Skeletal muscle cell (primary cell): ENCODE measurements around the gene ECT2.
"Not testable (repeated sequence)": the region's sequence is repeated elsewhere in the genome, so short reads cannot be mapped to it uniquely, and the experiment has no call there.

Experiments
- DNase-seq: peaks from one replicate; pipeline ENCODE4 v3.0.0-alpha.2; 2010; ENCODE audit warnings: low read depth
- H3K4me3 ChIP-seq: 2 replicates; pipeline ENCODE4 v1.5.1; 2011; ENCODE audit warnings: low read depth, mild to moderate bottlenecking, control low read depth, low read length, moderate library complexity

ECT2 gene

DNA sequence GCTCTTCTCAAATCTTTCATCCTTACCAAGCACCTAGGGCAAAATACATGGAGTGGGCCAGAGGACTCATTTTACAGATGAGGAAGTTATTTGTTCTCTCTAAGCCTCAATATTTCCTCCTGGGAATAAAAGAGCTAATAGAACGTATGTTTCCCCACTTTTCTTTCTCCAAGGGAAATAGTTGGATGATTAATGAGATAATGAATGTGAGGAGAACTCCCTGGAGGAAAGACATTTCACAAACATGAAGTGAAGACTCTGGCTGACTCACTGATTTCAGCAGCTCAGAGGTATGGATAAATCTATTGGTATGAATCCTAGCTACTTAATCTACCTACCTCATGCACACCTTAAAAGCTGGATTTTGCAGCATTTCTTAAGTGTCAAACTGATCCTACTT lies 98.4 kb downstream of the ECT2 start:
- peak; percentile 86 for DNase-seq
- H3K4me3 ChIP-seq = no peak overlapping the region

DNA sequence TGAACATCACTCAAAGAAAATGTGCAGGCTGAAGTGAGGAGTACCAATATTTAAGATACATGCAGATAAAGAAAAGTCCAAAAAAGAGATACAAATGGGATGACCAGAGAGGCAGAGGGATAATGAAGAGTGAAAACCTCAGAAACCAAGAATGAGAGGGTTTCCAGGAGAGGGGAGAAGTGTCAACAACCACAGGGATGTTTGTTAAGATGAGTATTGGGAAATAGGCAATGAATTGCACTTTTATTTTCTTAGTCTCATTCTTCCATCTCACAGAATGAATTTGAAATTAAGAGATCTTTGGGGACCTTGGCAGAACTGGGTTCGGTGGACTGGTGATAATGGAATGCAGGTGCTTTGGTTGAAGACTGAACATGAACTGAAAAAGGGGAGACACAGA lies 102.5 kb downstream of the ECT2 start:
- no peak for DNase-seq
- no peak overlapping the region for H3K4me3 ChIP-seq

DNA sequence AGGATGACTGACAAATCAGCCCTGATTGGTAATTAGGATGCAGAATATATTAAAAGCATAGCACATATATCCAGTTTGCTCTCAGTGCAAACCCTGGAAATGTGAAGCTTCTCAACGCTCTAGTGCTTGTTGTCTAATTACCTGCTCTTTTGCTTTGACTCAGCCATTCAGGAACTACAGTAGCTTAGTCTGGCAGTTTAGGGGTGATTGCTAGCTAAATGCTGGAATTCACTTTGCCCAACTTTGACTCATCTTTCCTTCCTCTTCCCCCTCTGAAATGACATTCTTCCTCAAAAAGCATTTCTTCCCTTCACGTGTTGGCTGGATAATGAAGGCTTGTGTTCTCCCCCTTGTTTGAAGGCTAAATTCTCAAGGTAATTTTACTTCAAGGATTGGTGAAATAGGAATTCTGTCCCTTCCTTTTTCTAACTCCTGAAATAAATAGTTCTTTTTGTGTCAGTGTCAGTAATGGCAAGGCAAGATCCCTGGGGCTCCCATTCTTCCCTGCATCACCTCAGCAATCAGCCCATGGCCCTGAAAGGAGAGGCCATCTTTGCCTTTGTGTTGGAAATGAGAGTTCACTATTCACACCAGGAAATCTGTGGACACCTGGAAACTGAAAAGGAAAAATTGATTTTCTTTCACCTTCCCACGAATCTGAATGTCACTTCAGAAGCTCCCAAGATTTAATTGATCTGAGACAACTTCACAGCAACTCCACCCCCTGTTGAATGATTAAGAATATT lies 103.6 kb downstream of the ECT2 start:
- DNase-seq = no peak

DNA sequence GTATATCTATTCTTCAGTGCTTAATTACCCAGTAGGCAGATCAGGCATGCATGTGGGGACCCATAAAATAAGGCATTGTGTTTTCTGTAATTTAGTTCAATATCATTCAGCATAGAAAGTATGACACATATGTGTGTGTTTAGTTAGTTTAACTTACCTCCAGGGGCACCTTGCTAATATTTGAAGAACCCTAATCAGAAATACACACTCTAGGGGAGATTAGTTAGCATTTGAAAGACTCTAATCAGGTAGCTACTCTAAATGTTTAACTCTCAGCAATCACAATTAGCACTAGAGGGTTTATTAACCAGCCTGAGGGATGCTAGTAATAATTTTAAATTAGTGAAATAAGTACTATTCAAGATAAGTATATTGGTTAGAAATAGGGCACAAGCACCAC lies 104.5 kb downstream of the ECT2 start:
- DNase-seq = no peak

More for the DNA sequence above, 103.6 kb downstream of the ECT2 start:
- H3K4me3 ChIP-seq = no peak overlapping the region

DNA sequence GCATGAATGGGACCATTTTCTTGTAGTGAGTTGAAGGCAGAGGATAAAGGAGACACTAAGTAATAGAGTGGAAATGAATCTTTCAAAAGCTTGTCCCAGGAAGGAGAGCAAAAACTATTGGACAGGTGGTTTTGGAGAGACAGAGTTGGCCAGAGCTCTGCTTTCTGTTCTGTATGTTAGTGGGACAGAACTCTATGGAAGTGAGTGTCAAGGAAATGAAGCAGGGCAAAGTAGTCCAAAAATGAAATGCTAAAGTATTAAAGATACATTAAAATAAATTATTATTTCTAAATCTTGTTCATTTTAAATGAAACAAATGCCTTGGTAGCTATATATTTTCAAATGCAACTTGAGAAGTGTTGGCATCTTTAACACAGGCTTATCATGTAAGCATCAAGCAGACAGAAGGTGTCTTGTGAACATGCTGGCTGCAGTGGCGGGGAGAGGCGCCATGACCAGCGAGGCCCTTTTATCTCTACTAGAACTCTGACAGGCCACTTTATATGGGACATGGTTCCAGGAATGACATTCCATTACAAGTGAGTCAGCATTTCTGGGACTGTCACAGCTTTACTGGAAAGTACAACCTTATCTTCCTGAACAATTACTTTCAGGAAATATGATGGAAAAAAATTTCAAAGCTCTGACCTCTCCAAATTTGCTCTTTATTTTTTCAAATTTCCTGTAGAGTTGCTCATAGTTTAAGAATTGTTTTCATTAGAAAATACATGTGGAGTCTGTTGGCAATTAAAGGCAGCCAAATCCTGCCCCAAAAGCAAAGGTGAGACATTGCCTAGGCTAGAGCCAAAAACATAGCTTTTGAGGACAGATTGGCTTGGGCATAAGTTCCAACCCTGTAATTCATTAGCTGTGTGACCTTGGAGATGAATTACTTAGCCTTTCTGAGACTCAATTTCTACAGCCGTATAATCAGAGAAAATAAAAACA lies 106.5 kb downstream of the ECT2 start:
- no peak for DNase-seq
- no peak overlapping the region for H3K4me3 ChIP-seq

More for the DNA sequence above, 104.5 kb downstream of the ECT2 start:
- no peak overlapping the region for H3K4me3 ChIP-seq

DNA sequence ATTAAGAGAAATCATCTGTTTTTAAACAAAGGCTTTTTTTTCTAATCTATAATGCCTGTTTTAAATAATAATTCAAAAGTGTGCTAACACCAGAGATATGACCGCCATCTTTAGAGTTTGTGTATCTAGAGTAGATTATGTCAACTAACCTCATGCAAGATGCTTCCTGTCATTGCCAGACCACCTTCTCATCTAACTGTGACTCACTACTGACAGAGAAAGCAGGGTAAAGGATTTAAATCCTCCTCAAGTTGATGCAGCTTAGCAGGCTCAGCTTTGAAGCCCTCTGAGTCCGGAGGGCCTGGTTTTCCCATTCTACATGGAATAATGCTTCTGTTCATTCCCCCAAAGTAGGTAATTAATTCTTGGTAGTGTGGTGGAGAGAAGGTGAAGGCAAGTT lies 108.5 kb downstream of the ECT2 start:
- H3K4me3 ChIP-seq = no peak overlapping the region
- DNase-seq = no peak

DNA sequence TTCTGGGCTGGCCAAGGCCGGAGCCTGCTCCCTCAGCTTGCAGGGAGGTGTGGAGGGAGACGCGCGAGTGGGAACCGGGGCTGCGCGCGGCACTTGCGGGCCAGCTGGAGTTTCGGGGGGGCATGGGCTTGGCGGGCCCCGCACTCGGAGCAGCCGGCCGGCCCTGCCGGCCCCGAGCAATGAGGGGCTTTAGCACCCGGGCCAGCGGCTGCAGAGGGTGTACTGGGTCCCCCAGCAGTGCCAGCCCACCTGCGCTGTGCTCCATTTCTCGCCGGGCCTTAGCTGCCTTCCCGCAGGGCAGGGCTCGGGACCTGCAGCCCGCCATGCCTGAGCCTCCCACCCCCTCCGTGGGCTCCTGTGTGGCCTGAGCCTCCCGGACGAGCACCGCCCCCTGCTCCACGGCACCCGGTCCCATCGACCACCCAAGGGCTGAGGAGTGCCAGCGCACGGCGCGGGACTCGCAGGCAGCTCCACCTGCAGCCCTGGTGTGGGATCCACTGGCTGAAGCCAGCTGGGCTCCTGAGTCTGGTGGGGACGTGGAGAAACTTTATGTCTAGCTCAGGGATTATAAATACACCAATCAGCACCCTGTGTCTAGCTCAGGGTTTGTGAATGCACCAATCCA lies 116.3 kb downstream of the ECT2 start:
- not testable (repeated sequence) for H3K4me3 ChIP-seq, DNase-seq

DNA sequence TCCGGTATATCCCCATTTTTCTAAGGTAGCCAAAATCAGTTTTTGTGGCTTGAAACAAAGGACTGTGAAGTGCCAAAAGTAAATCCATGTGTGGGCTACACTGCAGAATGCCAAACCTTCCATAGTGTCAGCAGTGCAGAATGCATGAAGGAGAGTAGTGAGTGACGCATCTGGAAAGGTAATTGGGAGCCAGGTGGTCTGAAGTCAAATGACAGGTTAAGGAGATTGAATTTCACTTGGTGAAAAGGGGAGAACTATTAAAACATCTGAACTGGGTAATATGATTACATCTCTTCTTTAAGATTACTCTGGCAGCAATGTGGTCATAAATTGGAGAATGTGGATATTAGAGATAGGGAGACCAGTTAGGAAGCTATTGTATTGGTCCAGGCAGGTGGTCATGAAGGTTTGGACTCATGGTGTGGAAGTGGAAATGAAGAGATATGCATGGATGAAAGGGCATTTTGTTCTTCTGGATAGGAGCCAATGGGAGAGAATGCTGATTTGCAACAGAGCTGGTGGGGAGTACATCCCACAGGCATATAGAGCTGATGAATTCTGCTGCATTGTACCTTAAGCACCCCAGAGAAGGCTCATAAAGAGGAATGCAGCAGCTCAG lies 118.2 kb downstream of the ECT2 start:
- no peak overlapping the region for H3K4me3 ChIP-seq
- DNase-seq = no peak

DNA sequence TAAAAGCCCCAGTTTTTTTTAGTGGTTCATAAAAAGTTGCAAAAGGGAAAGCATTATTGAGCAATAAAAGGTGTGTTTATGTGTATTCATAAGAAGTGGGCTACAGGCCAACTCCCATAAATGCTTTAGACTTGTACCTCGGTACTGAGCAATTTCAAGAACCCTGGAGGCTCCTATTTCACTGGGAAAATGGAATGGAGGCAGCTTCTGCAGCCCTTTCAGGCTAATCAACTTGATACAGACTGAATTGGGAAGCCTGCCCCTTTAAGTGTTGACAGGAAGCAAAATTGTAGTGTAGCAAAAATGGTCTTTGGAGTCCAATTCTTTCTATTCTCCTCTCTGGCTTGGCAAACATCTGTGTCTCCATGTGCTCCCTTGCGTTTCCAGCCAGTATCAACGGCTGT lies 118.8 kb downstream of the ECT2 start:
- H3K4me3 ChIP-seq = no peak overlapping the region
- no peak for DNase-seq

DNA sequence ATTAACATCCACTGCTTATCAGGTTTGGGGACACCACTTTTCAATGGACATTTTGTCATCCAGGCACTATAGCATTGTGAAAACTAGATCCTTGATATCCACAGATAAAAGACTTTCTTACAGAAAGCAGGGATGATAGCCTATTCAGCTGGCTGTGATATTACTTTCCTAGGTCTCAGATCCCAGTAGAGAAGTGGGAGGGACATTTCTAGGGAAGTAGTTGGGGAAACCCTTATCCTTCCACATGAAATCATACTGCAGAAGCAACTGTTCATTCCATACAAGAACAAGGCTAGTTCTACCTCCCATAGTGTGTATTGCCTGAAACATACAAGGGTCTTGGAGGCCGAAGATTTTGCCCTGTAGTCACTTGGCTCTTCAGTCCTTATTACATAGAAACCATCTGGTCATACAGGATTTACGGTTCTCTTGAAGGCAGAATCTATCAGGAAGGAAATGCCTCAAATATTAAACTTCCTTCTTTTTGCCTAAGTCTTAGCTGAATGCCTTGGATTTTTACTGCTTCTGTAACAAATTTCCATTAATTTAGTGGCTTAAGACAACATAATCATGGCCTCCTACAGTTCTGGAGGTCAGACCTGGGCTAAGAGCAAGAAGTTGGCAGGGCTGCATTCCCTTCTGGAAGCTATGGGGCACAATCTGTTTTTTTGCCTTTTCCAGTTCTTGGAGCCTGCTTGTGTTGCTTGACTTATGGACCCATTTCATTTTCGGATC lies 119.4 kb downstream of the ECT2 start:
- H3K4me3 ChIP-seq = no peak overlapping the region
- no peak for DNase-seq
